Fibroblast of skin of abdomen (primary cell): ENCODE results near the gene SERPINA9. TPM values are rescaled to one million over a fixed set of nuclear protein-coding genes. Genes with fewer than 3 reads are reported as not detected.
"Not testable (repeated sequence)": the region's sequence is repeated elsewhere in the genome, so short reads cannot be mapped to it uniquely, and the experiment has no call there.

Source experiments
- DNase-seq: peaks from one replicate; pipeline ENCODE4 v3.0.0-alpha.2; 2013
- polyA plus RNA-seq, 2 experiments: library from polyadenylated mRNA; unstranded; fragments of 120-200 nt; gene quantifications; one replicate each; pipeline ENCODE4 v1.2.1, GENCODE V29; 2013; ENCODE audit not compliant: insufficient read length in 2 of 2

The SERPINA9 gene
- not detected for polyA plus RNA-seq (2013, experiment 1 of 2; ENCODE audit: insufficient read length)
- polyA plus RNA-seq (2013, experiment 2 of 2; ENCODE audit: insufficient read length) = not detected

- no peak for DNase-seq
Measured at GRCh38 chr14:94476023-94476422, at the start of gene SERPINA9. SERPINA9 (minus strand) TSS chr14:94476197; CDS start chr14:94469840, 6,357 bp downstream.

- no peak for DNase-seq
Measured at GRCh38 chr14:94524093-94524492, 48.1 kb upstream of the SERPINA9 start.

GRCh38 chr14:94523265-94523664 lies 47.3 kb upstream of the SERPINA9 start:
- DNase-seq = no peak

- no peak for DNase-seq
Measured at GRCh38 chr14:94522115-94522724, 46.2 kb upstream of the SERPINA9 start.

- no peak for DNase-seq
Measured at GRCh38 chr14:94521375-94522114, 45.5 kb upstream of the SERPINA9 start.

GRCh38 chr14:94517641-94518257 lies 41.8 kb upstream of the SERPINA9 start:
- DNase-seq = no peak

GRCh38 chr14:94517248-94517640 lies 41.2 kb upstream of the SERPINA9 start:
- DNase-seq = no peak

- no peak for DNase-seq
Measured at GRCh38 chr14:94515856-94516255, 39.9 kb upstream of the SERPINA9 start.

- DNase-seq = no peak
Measured at GRCh38 chr14:94515426-94515825, 39.4 kb upstream of the SERPINA9 start.

- no peak for DNase-seq
Measured at GRCh38 chr14:94514351-94514750, 38.4 kb upstream of the SERPINA9 start.

GRCh38 chr14:94510481-94510880 lies 34.5 kb upstream of the SERPINA9 start:
- not testable (repeated sequence) for DNase-seq

GRCh38 chr14:94509356-94509755 lies 33.4 kb upstream of the SERPINA9 start, which contains the start of gene SERPINA12:
SERPINA12 (minus strand) TSS chr14:94509469; CDS start chr14:94498397, 11,072 bp downstream.
- DNase-seq = no peak

GRCh38 chr14:94505641-94506040 lies 29.6 kb upstream of the SERPINA9 start:
- DNase-seq = no peak

- DNase-seq = no peak
Measured at GRCh38 chr14:94505206-94505605, 29.2 kb upstream of the SERPINA9 start.

- no peak for DNase-seq
Measured at GRCh38 chr14:94501588-94502516, 25.9 kb upstream of the SERPINA9 start.

- DNase-seq = no peak
Measured at GRCh38 chr14:94500264-94500663, 24.3 kb upstream of the SERPINA9 start.

- no peak for DNase-seq
Measured at GRCh38 chr14:94499673-94500072, 23.7 kb upstream of the SERPINA9 start.

- no peak for DNase-seq
Measured at GRCh38 chr14:94498215-94498614, 22.2 kb upstream of the SERPINA9 start.

GRCh38 chr14:94494085-94494484 lies 18.1 kb upstream of the SERPINA9 start:
- no peak for DNase-seq

GRCh38 chr14:94491511-94491910 lies 15.5 kb upstream of the SERPINA9 start:
- DNase-seq = peak; percentile 4

- no peak for DNase-seq
Measured at GRCh38 chr14:94489336-94489735, 13.3 kb upstream of the SERPINA9 start.

- DNase-seq = no peak
Measured at GRCh38 chr14:94486883-94487282, 10.9 kb upstream of the SERPINA9 start.
